Adipocyte (in vitro differentiated cells): ENCODE results near the gene DTD1.
"Not testable (repeated sequence)": the region's sequence is repeated elsewhere in the genome, so short reads cannot be mapped to it uniquely, and the experiment has no call there.

Experiments
- DNase-seq: peaks from one replicate; pipeline ENCODE4 v3.0.0-alpha.2; 2015; ENCODE audit warnings: low read depth
- H3K27me3 ChIP-seq: replicated peaks from 2 replicates; pipeline ENCODE4 v1.7.0; 2013; ENCODE audit warnings: mild to moderate bottlenecking, low read length, moderate library complexity; ENCODE audit not compliant: control insufficient read depth, insufficient read depth
- H3K36me3 ChIP-seq: 2 replicates; pipeline ENCODE4 v1.7.0; 2013; ENCODE audit warnings: low read length, mild to moderate bottlenecking, moderate library complexity; ENCODE audit not compliant: control insufficient read depth, insufficient read depth, severe bottlenecking
- H3K4me1 ChIP-seq: 2 replicates; pipeline ENCODE4 v1.7.0; 2013; ENCODE audit warnings: mild to moderate bottlenecking, low read length, moderate library complexity; ENCODE audit not compliant: control insufficient read depth, insufficient read depth
- H3K4me3 ChIP-seq: 2 replicates; pipeline ENCODE4 v1.7.0; 2013; ENCODE audit warnings: mild to moderate bottlenecking, low read length, moderate library complexity
- H3K9ac ChIP-seq: 2 replicates; pipeline ENCODE4 v1.7.0; 2013; ENCODE audit warnings: mild to moderate bottlenecking, low read length, moderate library complexity
- H3K9me3 ChIP-seq: 2 replicates; pipeline ENCODE4 v1.7.0; 2013; ENCODE audit warnings: mild to moderate bottlenecking, low read length, moderate library complexity; ENCODE audit not compliant: control insufficient read depth

Gene DTD1

DNA sequence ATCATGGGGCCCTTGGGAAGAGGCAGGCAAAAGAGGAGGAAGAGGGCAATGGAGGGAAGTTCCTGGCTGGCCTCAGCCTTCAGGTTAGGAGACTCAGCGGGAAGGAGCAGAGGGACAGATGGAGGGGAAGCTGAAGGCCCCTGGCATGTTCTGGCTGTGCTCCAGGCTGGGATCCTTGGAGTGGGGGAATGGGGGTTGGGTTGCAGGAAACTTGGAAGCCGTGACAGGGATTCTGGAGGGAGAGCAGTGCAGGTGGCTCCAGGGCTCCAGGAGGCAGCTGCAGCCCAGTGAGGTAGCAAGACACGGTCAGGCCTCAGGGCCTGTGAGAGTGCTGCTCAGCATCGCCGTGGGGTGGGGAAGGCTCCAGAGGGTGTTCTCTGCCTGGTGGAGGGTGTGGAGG lies 161.1 kb downstream of the DTD1 start:
- H3K27me3 ChIP-seq: no peaks in the 10 kb centered on the region
- H3K36me3 ChIP-seq: peaks cover 9% of the 10 kb centered on the region
- no peaks in the 10 kb centered on the region for H3K9me3 ChIP-seq
- no peak for DNase-seq
- H3K4me1 ChIP-seq: no peaks in the 10 kb centered on the region
- H3K4me3 ChIP-seq: no peak overlapping the region
- H3K9ac ChIP-seq: no peak overlapping the region

DNA sequence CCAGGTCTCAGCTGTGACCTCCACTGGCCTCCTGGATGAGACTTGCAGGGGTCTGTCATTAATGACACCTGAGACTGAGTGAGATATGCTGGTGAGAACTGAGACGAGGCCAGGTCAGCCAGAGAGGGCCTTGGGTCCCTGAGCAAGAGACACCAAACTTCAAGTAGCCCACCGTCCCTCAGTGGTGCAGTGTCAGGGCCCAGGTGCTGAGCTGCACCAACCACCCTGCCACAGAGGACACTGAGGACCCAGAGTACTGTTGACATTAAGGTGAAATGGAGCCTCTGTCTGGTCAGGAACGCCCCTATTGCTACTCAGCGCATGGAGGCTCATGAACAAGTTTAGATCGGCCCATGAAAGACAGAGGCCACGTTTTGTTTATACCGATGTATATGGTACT lies 161.7 kb downstream of the DTD1 start:
- no peak overlapping the region for H3K9ac ChIP-seq
- no peaks in the 10 kb centered on the region for H3K4me1 ChIP-seq
- H3K27me3 ChIP-seq: no peaks in the 10 kb centered on the region
- no peaks in the 10 kb centered on the region for H3K9me3 ChIP-seq
- H3K36me3 ChIP-seq: peaks cover 9% of the 10 kb centered on the region
- no peak for DNase-seq
- no peak overlapping the region for H3K4me3 ChIP-seq

DNA sequence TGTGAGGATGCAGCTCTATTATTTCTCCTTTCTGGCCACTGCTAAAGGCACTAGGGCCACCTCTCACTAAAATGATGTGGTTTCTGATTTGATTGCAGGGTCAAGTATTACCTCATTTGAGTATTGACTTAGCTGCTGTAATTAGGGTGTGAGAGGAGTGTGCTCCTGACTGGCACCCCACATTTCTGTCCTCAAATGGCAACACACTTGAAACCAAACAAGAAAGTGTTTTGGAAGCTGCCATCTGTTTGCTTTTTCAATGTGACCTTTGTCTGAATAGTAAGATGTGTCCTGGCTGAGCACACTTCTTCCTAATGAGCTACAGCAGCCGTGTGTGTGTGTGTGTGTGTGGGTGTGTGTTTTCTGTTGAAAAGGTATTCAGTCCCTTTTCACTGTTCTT lies 162.9 kb downstream of the DTD1 start:
- no peak for DNase-seq
- H3K4me1 ChIP-seq: no peaks in the 10 kb centered on the region
- H3K9ac ChIP-seq: no peak overlapping the region
- no peaks in the 10 kb centered on the region for H3K27me3 ChIP-seq
- H3K36me3 ChIP-seq: no peaks in the 10 kb centered on the region
- no peaks in the 10 kb centered on the region for H3K9me3 ChIP-seq
- H3K4me3 ChIP-seq: no peak overlapping the region

DNA sequence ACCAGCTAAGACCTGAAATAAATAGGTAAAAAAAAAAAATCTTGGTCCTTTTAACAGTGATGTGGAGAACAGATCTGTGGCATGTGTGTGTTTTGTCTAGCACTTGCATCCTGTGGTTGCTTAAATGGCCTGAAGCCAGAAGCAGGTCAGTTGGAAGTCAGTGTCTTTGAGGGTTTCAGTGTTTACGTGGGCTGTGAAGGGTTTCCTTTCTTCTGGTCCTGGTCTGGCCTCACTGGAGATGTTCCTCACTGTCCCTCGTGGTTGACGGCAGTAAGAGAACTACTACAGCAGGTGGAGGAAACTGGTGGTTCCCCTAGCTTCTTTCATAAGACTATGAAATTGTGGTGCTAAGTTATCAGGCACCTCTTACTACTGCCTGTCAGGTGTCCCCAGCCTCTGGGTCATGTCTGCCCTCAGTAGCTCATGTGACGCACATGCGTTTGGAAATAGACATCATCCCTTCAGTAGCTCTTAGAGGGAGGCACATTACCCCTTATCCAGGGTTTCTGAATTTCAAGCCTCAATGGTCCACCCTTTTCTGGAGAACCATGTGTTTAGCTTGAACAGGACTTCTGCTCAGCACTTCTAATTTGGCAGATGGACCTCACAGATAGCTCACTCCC lies 166.3 kb downstream of the DTD1 start:
- DNase-seq: no peak
- Histone ChIP-seq H3K9me3 (no peaks in the 10 kb centered on the region), H3K4me1 (no peaks in the 10 kb centered on the region), H3K27me3 (no peaks in the 10 kb centered on the region), H3K36me3 (no peaks in the 10 kb centered on the region), H3K9ac (no peak overlapping the region), H3K4me3 (no peak overlapping the region)

DNA sequence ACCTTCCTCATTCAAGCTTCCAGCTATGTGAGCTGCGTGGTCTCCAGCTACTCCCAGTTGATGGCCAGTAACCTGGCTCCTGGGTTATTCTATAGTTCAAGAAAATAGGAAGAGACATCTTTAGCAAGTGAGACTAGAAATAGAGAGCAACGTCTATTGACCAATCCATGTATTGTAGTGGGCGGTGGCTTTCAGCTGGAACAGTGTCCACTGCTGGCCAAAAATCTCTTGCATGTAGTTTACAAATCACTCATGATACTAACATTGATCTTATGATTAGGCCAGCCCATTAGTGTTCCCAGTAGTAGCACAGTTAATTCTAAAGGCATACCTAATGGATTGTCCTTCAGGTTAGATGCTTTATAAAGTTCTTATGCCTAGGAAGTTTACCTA lies 166.8 kb downstream of the DTD1 start:
- Histone ChIP-seq H3K4me1 (no peaks in the 10 kb centered on the region), H3K36me3 (no peaks in the 10 kb centered on the region), H3K27me3 (no peaks in the 10 kb centered on the region), H3K4me3 (no peak overlapping the region), H3K9me3 (no peaks in the 10 kb centered on the region), H3K9ac (no peak overlapping the region)
- DNase-seq: no peak

DNA sequence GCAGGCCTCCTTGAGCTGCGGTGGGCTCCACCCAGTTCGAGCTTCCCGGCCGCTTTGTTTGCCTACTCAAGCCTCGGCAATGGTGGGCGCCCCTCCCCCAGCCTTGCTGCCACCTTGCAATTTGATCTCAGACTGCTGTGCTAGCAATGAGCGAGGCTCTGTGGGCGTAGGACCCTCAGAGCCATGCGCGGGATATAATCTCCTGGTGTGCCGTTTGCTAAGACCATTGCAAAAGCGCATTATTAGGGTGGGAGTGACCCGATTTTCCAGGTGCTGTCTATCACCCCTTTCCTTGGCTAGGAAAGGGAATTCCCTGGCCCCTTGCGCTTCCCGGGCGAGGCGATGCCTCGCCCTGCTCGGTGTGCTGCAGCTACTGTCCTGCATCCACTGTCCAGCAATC lies 173.0 kb downstream of the DTD1 start:
- H3K4me3 ChIP-seq, H3K27me3 ChIP-seq, H3K9me3 ChIP-seq, H3K36me3 ChIP-seq, H3K9ac ChIP-seq, DNase-seq, H3K4me1 ChIP-seq: not testable (repeated sequence)

DNA sequence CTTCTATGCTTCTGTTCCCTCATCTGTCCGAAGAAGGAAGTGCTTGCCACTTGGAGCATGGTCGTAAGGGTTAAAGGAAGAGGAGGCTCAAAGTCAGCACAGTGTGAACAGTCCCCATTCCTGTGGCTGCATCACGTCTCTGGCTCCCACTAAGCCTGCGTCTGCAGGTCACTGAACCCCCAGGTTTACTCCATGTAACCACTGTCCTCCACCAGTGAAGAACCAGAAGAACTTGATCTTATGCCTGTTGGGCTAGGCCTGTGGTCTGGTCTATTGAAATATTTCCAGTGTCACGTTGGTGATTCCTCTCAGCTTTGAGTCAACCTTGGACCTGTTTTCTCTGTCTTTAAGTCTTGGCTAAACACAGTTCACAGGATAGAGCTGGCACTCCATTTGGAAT lies 179.8 kb downstream of the DTD1 start:
- H3K4me3 ChIP-seq: no peak overlapping the region
- no peaks in the 10 kb centered on the region for H3K27me3 ChIP-seq
- DNase-seq: no peak
- no peaks in the 10 kb centered on the region for H3K9me3 ChIP-seq
- H3K9ac ChIP-seq: no peak overlapping the region
- H3K4me1 ChIP-seq: no peaks in the 10 kb centered on the region
- peaks cover 8% of the 10 kb centered on the region for H3K36me3 ChIP-seq

DNA sequence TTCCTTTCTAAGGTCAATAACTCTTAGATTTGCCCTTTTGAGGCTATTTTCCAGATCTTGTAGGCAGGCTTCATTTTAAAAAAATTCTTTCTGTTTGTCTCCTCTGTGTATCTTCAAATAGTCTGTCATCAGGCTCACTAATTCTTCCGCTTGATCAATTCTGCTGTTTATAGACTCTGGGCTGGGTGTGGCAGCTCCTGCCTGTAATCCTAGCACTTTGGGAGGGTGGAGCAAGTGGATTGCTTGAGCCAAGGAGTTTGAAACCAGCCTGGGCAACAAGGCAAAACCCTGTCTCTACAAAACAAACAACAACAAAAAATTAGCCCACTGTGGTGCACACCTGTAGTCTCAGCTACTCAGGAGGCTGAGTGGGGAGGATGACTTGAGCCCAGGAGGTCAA lies 185.7 kb downstream of the DTD1 start:
- H3K36me3 ChIP-seq: no peaks in the 10 kb centered on the region
- peaks cover 4% of the 10 kb centered on the region for H3K9me3 ChIP-seq
- no peak overlapping the region for H3K9ac ChIP-seq
- no peaks in the 10 kb centered on the region for H3K4me1 ChIP-seq
- no peak for DNase-seq
- no peak overlapping the region for H3K4me3 ChIP-seq
- no peaks in the 10 kb centered on the region for H3K27me3 ChIP-seq

DNA sequence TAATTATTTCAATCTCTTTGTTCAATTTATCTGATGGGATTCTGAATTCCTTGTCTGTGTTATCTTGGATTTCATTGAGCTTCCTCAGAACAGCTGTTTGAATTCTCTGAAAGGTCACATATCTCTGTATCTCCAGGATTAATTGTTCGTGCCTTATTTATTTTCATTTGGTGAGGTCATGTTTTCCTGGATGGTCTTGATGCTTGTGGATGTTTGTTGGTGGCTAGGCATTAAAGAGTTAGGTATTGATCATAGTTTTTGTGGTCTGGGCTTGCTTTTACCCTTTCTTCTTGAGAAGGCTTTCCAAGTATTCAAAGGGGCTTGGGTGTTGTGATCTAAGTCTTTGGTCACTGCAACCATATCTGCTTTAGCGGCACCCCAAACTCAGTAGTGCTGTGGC lies 186.4 kb downstream of the DTD1 start:
- Histone ChIP-seq H3K9ac (no peak overlapping the region), H3K27me3 (no peaks in the 10 kb centered on the region), H3K9me3 (peaks cover 4% of the 10 kb centered on the region), H3K4me1 (no peaks in the 10 kb centered on the region), H3K36me3 (no peaks in the 10 kb centered on the region), H3K4me3 (no peak overlapping the region)
- DNase-seq: no peak

DNA sequence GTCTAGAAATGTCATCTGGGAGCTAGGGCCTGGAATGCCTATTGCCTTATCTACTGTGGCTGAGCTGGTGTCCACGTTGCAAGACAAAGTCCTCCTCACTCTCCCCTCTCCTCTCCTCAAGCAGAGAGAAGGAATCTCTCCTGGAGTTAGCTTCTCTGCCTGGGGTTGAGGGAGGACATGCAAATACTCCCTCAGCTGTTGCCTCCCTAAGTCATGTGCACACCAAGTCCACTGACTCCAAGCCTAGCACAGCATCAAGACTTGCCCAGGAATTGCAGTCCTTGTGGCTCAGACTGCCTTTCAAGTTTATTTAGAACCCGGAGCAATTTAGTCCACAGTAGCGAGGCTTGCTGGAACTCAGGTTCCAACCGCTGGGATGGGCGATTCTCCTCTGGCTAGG lies 187.8 kb downstream of the DTD1 start:
- H3K36me3 ChIP-seq: no peaks in the 10 kb centered on the region
- H3K4me1 ChIP-seq: no peaks in the 10 kb centered on the region
- no peak for DNase-seq
- no peak overlapping the region for H3K9ac ChIP-seq
- H3K27me3 ChIP-seq: no peaks in the 10 kb centered on the region
- H3K4me3 ChIP-seq: no peak overlapping the region
- H3K9me3 ChIP-seq: peaks cover 4% of the 10 kb centered on the region

DNA sequence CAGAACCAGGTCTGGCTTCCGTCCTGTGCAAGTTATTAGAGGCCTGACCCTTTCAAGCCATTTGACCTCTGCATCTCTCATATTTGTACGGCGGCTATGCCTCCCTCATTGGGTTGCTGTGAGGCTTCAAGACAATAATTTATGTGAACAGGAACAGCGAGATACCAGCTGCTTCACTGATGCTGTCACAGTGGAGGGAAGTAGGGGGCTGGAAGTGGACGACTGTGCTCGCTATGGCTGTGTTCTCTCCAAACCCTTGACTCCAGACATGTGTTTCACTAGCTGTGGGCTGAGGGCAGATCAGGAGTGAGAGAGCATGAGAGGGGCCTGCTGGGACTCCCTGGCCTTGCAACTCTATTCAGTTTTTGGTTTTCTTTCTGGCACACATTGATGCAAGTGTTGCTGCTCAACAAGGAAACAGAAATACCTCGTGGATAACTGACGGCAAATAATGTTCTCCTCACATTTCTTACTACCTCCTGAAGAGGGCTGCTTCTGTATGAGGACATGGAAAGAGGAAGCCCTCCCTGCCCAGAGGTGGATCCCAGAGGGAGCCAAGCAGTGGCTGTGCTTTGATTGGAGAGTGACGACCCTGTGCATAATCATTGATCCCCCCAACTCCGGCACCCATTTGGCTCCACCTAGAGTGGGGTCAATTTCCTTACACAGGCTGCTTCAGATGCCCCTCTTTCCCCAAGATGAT lies 191.0 kb downstream of the DTD1 start:
- Histone ChIP-seq H3K9me3 (peaks cover 4% of the 10 kb centered on the region), H3K36me3 (no peaks in the 10 kb centered on the region), H3K27me3 (no peaks in the 10 kb centered on the region), H3K4me1 (no peaks in the 10 kb centered on the region), H3K9ac (no peak overlapping the region), H3K4me3 (no peak overlapping the region)
- no peak for DNase-seq
